ENCODE measurements around the gene BUB3.

DNA sequence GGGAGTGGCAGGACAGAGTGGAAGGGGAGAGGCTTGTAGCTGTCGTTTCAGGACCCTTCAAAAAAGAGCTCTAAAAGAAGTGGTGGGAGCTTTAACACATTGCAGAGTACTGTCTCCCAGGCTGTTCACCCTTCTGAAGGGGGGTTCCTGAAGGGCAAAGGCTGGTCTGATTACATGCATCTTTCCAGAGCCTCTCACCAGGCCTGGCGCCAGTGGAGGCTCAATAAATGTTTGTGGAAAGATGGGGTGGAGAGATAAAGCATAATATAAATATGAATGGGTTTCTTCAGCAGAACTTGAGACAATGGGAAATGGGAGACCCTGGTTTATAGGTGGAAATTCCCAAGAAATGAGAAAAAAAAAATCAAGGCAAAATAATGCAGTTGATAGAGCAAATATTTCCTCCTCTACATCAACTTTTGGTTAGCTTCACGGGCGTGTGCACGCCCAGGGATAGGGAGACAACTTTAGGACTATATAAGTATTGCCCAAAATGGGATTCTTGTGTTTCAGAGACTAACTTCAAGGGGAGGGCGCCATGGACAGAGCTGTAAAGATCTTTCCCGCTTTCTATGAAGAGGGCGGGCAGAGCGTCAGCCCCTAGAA, 613 bp upstream of the BUB3 start:
- TF ChIP-seq, protein P1, sequence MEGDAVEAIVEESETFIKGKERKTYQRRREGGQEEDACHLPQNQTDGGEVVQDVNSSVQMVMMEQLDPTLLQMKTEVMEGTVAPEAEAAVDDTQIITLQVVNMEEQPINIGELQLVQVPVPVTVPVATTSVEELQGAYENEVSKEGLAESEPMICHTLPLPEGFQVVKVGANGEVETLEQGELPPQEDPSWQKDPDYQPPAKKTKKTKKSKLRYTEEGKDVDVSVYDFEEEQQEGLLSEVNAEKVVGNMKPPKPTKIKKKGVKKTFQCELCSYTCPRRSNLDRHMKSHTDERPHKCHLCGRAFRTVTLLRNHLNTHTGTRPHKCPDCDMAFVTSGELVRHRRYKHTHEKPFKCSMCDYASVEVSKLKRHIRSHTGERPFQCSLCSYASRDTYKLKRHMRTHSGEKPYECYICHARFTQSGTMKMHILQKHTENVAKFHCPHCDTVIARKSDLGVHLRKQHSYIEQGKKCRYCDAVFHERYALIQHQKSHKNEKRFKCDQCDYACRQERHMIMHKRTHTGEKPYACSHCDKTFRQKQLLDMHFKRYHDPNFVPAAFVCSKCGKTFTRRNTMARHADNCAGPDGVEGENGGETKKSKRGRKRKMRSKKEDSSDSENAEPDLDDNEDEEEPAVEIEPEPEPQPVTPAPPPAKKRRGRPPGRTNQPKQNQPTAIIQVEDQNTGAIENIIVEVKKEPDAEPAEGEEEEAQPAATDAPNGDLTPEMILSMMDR (conservative IDR thresholded peaks at IDR 0.05; ENCODE audit: low read depth, low read length) = no peak
- TF ChIP-seq EZH2 (IDR thresholded peaks at IDR 0.05; ENCODE audit: low read length, unreplicated experiment) = no peak
